ENCODE measurements around the gene NOS1AP.

The NOS1AP gene

GRCh38 chr1:162369571-162369970 is 300.1 kb downstream of the NOS1AP start:
- Histone ChIP-seq H3K9me3 (ENCODE audit: insufficient read depth, low read depth, low read length) (no peaks in the 10 kb centered on the region), H3K9ac (ENCODE audit: low read depth, low read length) (no peak overlapping the region), H3K4me1 (ENCODE audit: insufficient read depth, low read length) (no peaks in the 10 kb centered on the region), H3K4me3 (ENCODE audit: low read length) (no peak overlapping the region), H3K27me3 (ENCODE audit: insufficient read depth, low read length) (no peaks in the 10 kb centered on the region), H3K27ac (ENCODE audit: low read depth, low read length) (no peak overlapping the region), H3K36me3 (ENCODE audit: insufficient read depth, low read length) (peaks cover 18% of the 10 kb centered on the region; the same call in 1 of the 2 replicates)
- 91% methylated on average over 7 of the region's 7 CpGs for WGBS

GRCh38 chr1:162370161-162370560 is 300.7 kb downstream of the NOS1AP start:
- no peak overlapping the region for H3K4me3 ChIP-seq (ENCODE audit: low read length)
- no peaks in the 10 kb centered on the region for H3K9me3 ChIP-seq (ENCODE audit: insufficient read depth, low read depth, low read length)
- no peak overlapping the region for H3K27ac ChIP-seq (ENCODE audit: low read depth, low read length)
- H3K36me3 ChIP-seq (ENCODE audit: insufficient read depth, low read length), result peaks cover 18% of the 10 kb centered on the region; the same call in 1 of the 2 replicates
- WGBS, result 100% methylated on average over 1 of the region's 1 CpG
- no peaks in the 10 kb centered on the region for H3K27me3 ChIP-seq (ENCODE audit: insufficient read depth, low read length)
- no peaks in the 10 kb centered on the region for H3K4me1 ChIP-seq (ENCODE audit: insufficient read depth, low read length)
- H3K9ac ChIP-seq (ENCODE audit: low read depth, low read length), result no peak overlapping the region

GRCh38 chr1:162370721-162371120 is 301.2 kb downstream of the NOS1AP start:
- Histone ChIP-seq H3K36me3 (ENCODE audit: insufficient read depth, low read length) (peaks cover 13% of the 10 kb centered on the region; the same call in 1 of the 2 replicates), H3K9me3 (ENCODE audit: insufficient read depth, low read depth, low read length) (no peaks in the 10 kb centered on the region), H3K27ac (ENCODE audit: low read depth, low read length) (no peak overlapping the region), H3K4me3 (ENCODE audit: low read length) (no peak overlapping the region), H3K9ac (ENCODE audit: low read depth, low read length) (no peak overlapping the region), H3K27me3 (ENCODE audit: insufficient read depth, low read length) (no peaks in the 10 kb centered on the region), H3K4me1 (ENCODE audit: insufficient read depth, low read length) (no peaks in the 10 kb centered on the region)
- 93% methylated on average over 2 of the region's 3 CpGs for WGBS

- WGBS, result 87% methylated on average over 5 of the region's 6 CpGs
- H3K9me3 ChIP-seq (ENCODE audit: insufficient read depth, low read depth, low read length), result no peaks in the 10 kb centered on the region
- H3K4me3 ChIP-seq (ENCODE audit: low read length), result no peak overlapping the region
- H3K27me3 ChIP-seq (ENCODE audit: insufficient read depth, low read length), result no peaks in the 10 kb centered on the region
- H3K9ac ChIP-seq (ENCODE audit: low read depth, low read length), result no peak overlapping the region
- peaks cover 11% of the 10 kb centered on the region; the same call in 1 of the 2 replicates for H3K36me3 ChIP-seq (ENCODE audit: insufficient read depth, low read length)
- no peaks in the 10 kb centered on the region for H3K4me1 ChIP-seq (ENCODE audit: insufficient read depth, low read length)
- H3K27ac ChIP-seq (ENCODE audit: low read depth, low read length), result no peak overlapping the region
These were observed 302.1 kb downstream of the NOS1AP start for GRCh38 chr1:162371611-162372010.

GRCh38 chr1:162372159-162373071 is 302.9 kb downstream of the NOS1AP start:
- Histone ChIP-seq H3K27ac (ENCODE audit: low read depth, low read length) (no peak overlapping the region), H3K36me3 (ENCODE audit: insufficient read depth, low read length) (peaks cover 11% of the 10 kb centered on the region; the same call in 1 of the 2 replicates), H3K9me3 (ENCODE audit: insufficient read depth, low read depth, low read length) (no peaks in the 10 kb centered on the region), H3K4me3 (ENCODE audit: low read length) (no peak overlapping the region), H3K4me1 (ENCODE audit: insufficient read depth, low read length) (no peaks in the 10 kb centered on the region), H3K9ac (ENCODE audit: low read depth, low read length) (no peak overlapping the region), H3K27me3 (ENCODE audit: insufficient read depth, low read length) (no peaks in the 10 kb centered on the region)
- WGBS, result 89% methylated on average over 13 of the region's 13 CpGs

GRCh38 chr1:162373072-162373427 is 303.6 kb downstream of the NOS1AP start:
- H3K27me3 ChIP-seq (ENCODE audit: insufficient read depth, low read length), result no peaks in the 10 kb centered on the region
- no peak overlapping the region for H3K4me3 ChIP-seq (ENCODE audit: low read length)
- 83% methylated on average over 1 of the region's 1 CpG for WGBS
- no peaks in the 10 kb centered on the region for H3K9me3 ChIP-seq (ENCODE audit: insufficient read depth, low read depth, low read length)
- peaks cover 5% of the 10 kb centered on the region; the same call in 1 of the 2 replicates for H3K36me3 ChIP-seq (ENCODE audit: insufficient read depth, low read length)
- no peaks in the 10 kb centered on the region for H3K4me1 ChIP-seq (ENCODE audit: insufficient read depth, low read length)
- H3K9ac ChIP-seq (ENCODE audit: low read depth, low read length), result no peak overlapping the region
- H3K27ac ChIP-seq (ENCODE audit: low read depth, low read length), result no peak overlapping the region

- Histone ChIP-seq H3K4me1 (ENCODE audit: insufficient read depth, low read length) (no peaks in the 10 kb centered on the region), H3K4me3 (ENCODE audit: low read length) (no peak overlapping the region), H3K36me3 (ENCODE audit: insufficient read depth, low read length) (peaks cover 5% of the 10 kb centered on the region; the same call in 1 of the 2 replicates), H3K27ac (ENCODE audit: low read depth, low read length) (no peak overlapping the region), H3K9ac (ENCODE audit: low read depth, low read length) (no peak overlapping the region), H3K9me3 (ENCODE audit: insufficient read depth, low read depth, low read length) (no peaks in the 10 kb centered on the region), H3K27me3 (ENCODE audit: insufficient read depth, low read length) (no peaks in the 10 kb centered on the region)
- 94% methylated on average over 8 of the region's 8 CpGs for WGBS
These were observed 304.2 kb downstream of the NOS1AP start for GRCh38 chr1:162373541-162374260.

- H3K4me1 ChIP-seq (ENCODE audit: insufficient read depth, low read length), result no peaks in the 10 kb centered on the region
- no peak overlapping the region for H3K9ac ChIP-seq (ENCODE audit: low read depth, low read length)
These were observed 304.9 kb downstream of the NOS1AP start for GRCh38 chr1:162374406-162374805.

GRCh38 chr1:162375463-162375862 is 306.0 kb downstream of the NOS1AP start:
- Histone ChIP-seq H3K9ac (ENCODE audit: low read depth, low read length) (no peak overlapping the region), H3K27ac (ENCODE audit: low read depth, low read length) (no peak overlapping the region), H3K4me1 (ENCODE audit: insufficient read depth, low read length) (no peaks in the 10 kb centered on the region), H3K9me3 (ENCODE audit: insufficient read depth, low read depth, low read length) (no peaks in the 10 kb centered on the region), H3K27me3 (ENCODE audit: insufficient read depth, low read length) (no peaks in the 10 kb centered on the region), H3K4me3 (ENCODE audit: low read length) (no peak overlapping the region), H3K36me3 (ENCODE audit: insufficient read depth, low read length) (no peaks in the 10 kb centered on the region)
- 86% methylated on average over 8 of the region's 8 CpGs for WGBS

More at GRCh38 chr1:162374406-162374805, 304.9 kb downstream of the NOS1AP start:
- WGBS, result 94% methylated on average over 9 of the region's 9 CpGs
- Histone ChIP-seq H3K27ac (ENCODE audit: low read depth, low read length) (no peak overlapping the region), H3K27me3 (ENCODE audit: insufficient read depth, low read length) (no peaks in the 10 kb centered on the region), H3K36me3 (ENCODE audit: insufficient read depth, low read length) (no peaks in the 10 kb centered on the region), H3K9me3 (ENCODE audit: insufficient read depth, low read depth, low read length) (no peaks in the 10 kb centered on the region), H3K4me3 (ENCODE audit: low read length) (no peak overlapping the region)

- H3K27ac ChIP-seq (ENCODE audit: low read depth, low read length), result no peak within 1 kb of the TSS
- WGBS, result 91% methylated on average over 5 of the region's 5 CpGs
- no peaks in the 10 kb centered on the region for H3K36me3 ChIP-seq (ENCODE audit: insufficient read depth, low read length)
- no peaks in the 10 kb centered on the region for H3K4me1 ChIP-seq (ENCODE audit: insufficient read depth, low read length)
- no peaks in the 10 kb centered on the region for H3K9me3 ChIP-seq (ENCODE audit: insufficient read depth, low read depth, low read length)
- no peak within 1 kb of the TSS for H3K9ac ChIP-seq (ENCODE audit: low read depth, low read length)
- no peak within 1 kb of the TSS for H3K4me3 ChIP-seq (ENCODE audit: low read length)
- no peaks in the 10 kb centered on the region for H3K27me3 ChIP-seq (ENCODE audit: insufficient read depth, low read length)
These were observed 307.2 kb downstream of the NOS1AP start, which contains the start of gene SPATA46 for GRCh38 chr1:162376691-162377090. Gene SPATA46 (minus strand): TSS chr1:162376854. CDS start chr1:162376790, 64 bp downstream.

Measured in HUES64 (cell line).